ENCODE results near the gene VTI1A.

VTI1A gene

GRCh38 chr10:112816033-112816430, 369.0 kb downstream of the VTI1A start:
- DNase-seq, result no peak

- no peak for DNase-seq
Observed at GRCh38 chr10:112816891-112817290, 369.9 kb downstream of the VTI1A start.

- DNase-seq, result no peak
Observed at GRCh38 chr10:112817981-112818777, 371.2 kb downstream of the VTI1A start.

- no peak for DNase-seq
Observed at GRCh38 chr10:112819231-112819630, 372.2 kb downstream of the VTI1A start.

GRCh38 chr10:112820320-112820719, 373.3 kb downstream of the VTI1A start:
- no peak for DNase-seq

GRCh38 chr10:112821038-112821437, 374.0 kb downstream of the VTI1A start:
- DNase-seq, result no peak

GRCh38 chr10:112821663-112822062, 374.6 kb downstream of the VTI1A start:
- DNase-seq, result peak; percentile 72

- DNase-seq, result no peak
Observed at GRCh38 chr10:112823007-112823406, 376.0 kb downstream of the VTI1A start.

- DNase-seq, result no peak
Observed at GRCh38 chr10:112823604-112824003, 376.6 kb downstream of the VTI1A start.

GRCh38 chr10:112826018-112826697, 379.1 kb downstream of the VTI1A start:
- no peak for DNase-seq

- DNase-seq, result no peak
Observed at GRCh38 chr10:112827086-112827485, 380.1 kb downstream of the VTI1A start.

- DNase-seq, result no peak
Observed at GRCh38 chr10:112827951-112828350, 380.9 kb downstream of the VTI1A start.

- peak; percentile 81 for DNase-seq
Observed at GRCh38 chr10:112831859-112832258, 384.8 kb downstream of the VTI1A start.

GRCh38 chr10:112832361-112832878, 385.4 kb downstream of the VTI1A start:
- DNase-seq, result peak; percentile 95

GRCh38 chr10:112832959-112833358, 385.9 kb downstream of the VTI1A start:
- DNase-seq, result no peak

GRCh38 chr10:112834751-112835181, 387.8 kb downstream of the VTI1A start:
- no peak for DNase-seq

GRCh38 chr10:112835217-112835715, 388.3 kb downstream of the VTI1A start:
- DNase-seq, result no peak

- DNase-seq, result no peak
Observed at GRCh38 chr10:112835944-112836451, 389.0 kb downstream of the VTI1A start.

GRCh38 chr10:112838784-112839481, 391.9 kb downstream of the VTI1A start:
- DNase-seq, result peak; percentile 72

GRCh38 chr10:112839928-112840654, 393.1 kb downstream of the VTI1A start:
- DNase-seq, result no peak

GRCh38 chr10:112841549-112841948, 394.5 kb downstream of the VTI1A start:
- DNase-seq, result no peak

GRCh38 chr10:112842832-112843360, 395.9 kb downstream of the VTI1A start:
- no peak for DNase-seq
